Caco-2 (cell line): ENCODE results near the gene ESPNL. TPM values are rescaled to one million over a fixed set of nuclear protein-coding genes. Genes with fewer than 3 reads are reported as not detected.

Experiments used
- BruUV-seq: library from RNA; stranded (reverse); fragments of 400-500 nt; replicated peaks from 2 replicates; lab custom pipeline; 2021; lab: Mats Ljungman, UMichigan
- CTCF ChIA-PET: fragments of 300-600 bp; sonication (Branson Sonifier 250); formaldehyde crosslinking; loops from one replicate; lab custom pipeline; 2022; ENCODE audit warnings: antibody characterized with exemption; lab: Charles Lee
- POLR2A ChIA-PET: fragments of 300-600 bp; sonication (Branson Sonifier 250); formaldehyde crosslinking; loops from one replicate; lab custom pipeline; 2022; ENCODE audit warnings: antibody characterized with exemption; lab: Charles Lee
- DNase-seq, 2 experiments: peaks; one replicate each; pipeline versions ENCODE4 v3.0.0 to v3.0.0-alpha.2; 2020 to 2022
- H3K27me3 ChIP-seq: replicated peaks from 2 replicates; pipeline ENCODE4 v1.6.0; 2011; ENCODE audit warnings: low read length; ENCODE audit not compliant: control insufficient read depth, insufficient read depth
- H3K36me3 ChIP-seq: 2 replicates; pipeline ENCODE4 v1.5.1; 2011; ENCODE audit warnings: low read length; ENCODE audit not compliant: control insufficient read depth, insufficient read depth
- H3K4me1 ChIP-seq: fragments of 250-450 bp; sonication (Bioruptor Pico); 2 replicates; pipeline ENCODE4 v1.5.1; 2020; ENCODE audit warnings: mild to moderate bottlenecking
- H3K4me3 ChIP-seq: 2 replicates; pipeline ENCODE4 v1.5.1; 2011; ENCODE audit warnings: low read depth, mild to moderate bottlenecking, control low read depth, low read length
- H3K9me3 ChIP-seq: fragments of 250-450 bp; sonication (Bioruptor Pico); 2 replicates; pipeline ENCODE4 v1.5.1; 2020; ENCODE audit warnings: mild to moderate bottlenecking, moderate library complexity
- H3K27ac Mint-ChIP-seq: one replicate; pipeline ENCODE4 v1.8.0; 2022; ENCODE audit warnings: mixed read lengths; ENCODE audit not compliant: unreplicated experiment
- H3K27me3 Mint-ChIP-seq: one replicate; pipeline ENCODE4 v1.8.0; 2022; ENCODE audit warnings: mixed read lengths; ENCODE audit not compliant: insufficient read depth, unreplicated experiment
- H3K36me3 Mint-ChIP-seq: one replicate; pipeline ENCODE4 v1.8.0; 2022; ENCODE audit warnings: mild to moderate bottlenecking, mixed read lengths; ENCODE audit not compliant: insufficient read depth, unreplicated experiment
- H3K4me1 Mint-ChIP-seq: one replicate; pipeline ENCODE4 v1.8.0; 2022; ENCODE audit warnings: low read depth, mixed read lengths; ENCODE audit not compliant: unreplicated experiment
- H3K4me3 Mint-ChIP-seq: one replicate; pipeline ENCODE4 v1.8.0; 2022; ENCODE audit warnings: mild to moderate bottlenecking, moderate library complexity, mixed read lengths; ENCODE audit not compliant: unreplicated experiment
- H3K9me3 Mint-ChIP-seq: one replicate; pipeline ENCODE4 v1.8.0; 2022; ENCODE audit warnings: mixed read lengths; ENCODE audit not compliant: unreplicated experiment
- intact Hi-C: fragments of 100-400 bp; cut with micrococcal nuclease; formaldehyde crosslinking; loops from one replicate; pipeline ENCODE4 v1.10.0; 2022; ENCODE audit not compliant: unreplicated experiment
- total RNA-seq: library from RNA; stranded (reverse); gene quantifications from 2 replicates; pipeline ENCODE4 v1.2.3, GENCODE V29; 2022
- TF ChIP-seq, protein P1 (sequence below), 2 experiments: fragments of 200-600 bp in 1 of 2; IDR thresholded peaks; 1 replicate in 1 of 2; 2 replicates in 1 of 2; pipeline versions ENCODE4 v1.5.1 to v1.8.0; 2011 to 2022; ENCODE audit warnings: antibody characterized with exemption in 1 of 2, control low read depth in 1 of 2, inconsistent platforms in 1 of 2, low read depth in 1 of 2, low read length in 1 of 2, mild to moderate bottlenecking in 1 of 2, moderate library complexity in 1 of 2; ENCODE audit not compliant: insufficient read depth in 1 of 2, severe bottlenecking in 1 of 2, unreplicated experiment in 1 of 2

Gene ESPNL
- total RNA-seq, 1 experiment from 2014 or later: not detected

DNA sequence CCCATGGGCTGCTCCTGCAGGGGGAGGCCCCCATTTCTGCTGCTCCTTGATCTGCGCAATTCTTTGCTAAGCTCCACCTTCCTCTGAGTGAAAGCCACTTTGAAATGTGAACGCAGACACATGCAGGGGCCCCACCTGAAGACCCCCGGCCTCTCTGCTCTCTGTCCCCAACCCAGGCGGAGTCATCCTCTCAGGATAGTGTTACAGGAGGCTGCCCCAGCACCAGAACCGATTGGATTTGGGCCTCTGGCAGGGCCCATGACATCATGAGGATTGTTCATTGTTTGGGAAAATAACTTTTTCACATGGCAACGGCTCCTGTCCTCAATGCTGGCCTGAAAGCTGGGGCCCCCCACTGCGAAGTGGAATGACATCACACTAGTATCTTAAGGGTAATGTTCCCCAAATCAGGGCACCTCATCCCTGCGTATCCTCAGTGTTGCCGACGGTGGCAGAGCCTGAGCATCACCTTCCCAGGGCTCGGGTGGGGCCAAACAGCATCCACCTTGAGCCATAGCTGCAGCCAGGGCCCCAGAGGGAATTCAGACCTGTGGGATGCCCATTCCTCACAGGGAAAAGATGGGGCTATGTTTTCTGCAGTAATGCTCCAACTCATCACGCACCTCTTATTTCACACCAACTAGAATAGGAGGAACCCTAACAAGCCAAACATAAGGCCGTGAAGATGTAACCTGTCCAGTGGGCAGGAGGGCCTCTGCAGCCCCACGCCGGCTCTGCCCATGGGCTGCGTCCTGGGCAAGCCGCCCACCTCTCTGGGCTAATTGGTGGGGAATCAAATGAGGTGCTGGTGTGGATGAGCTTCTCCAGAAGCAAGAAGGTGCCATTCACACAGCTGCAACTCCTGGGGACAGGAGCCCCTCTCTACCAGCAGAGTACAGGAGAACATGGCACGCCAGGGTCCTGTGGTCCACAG, 55.9 kb downstream of the ESPNL start:
- CTCF ChIA-PET: no interaction called here
- POLR2A ChIA-PET: no interaction called here
- Mint-ChIP-seq H3K4me3 (no peak overlapping the region), H3K9me3 (no peaks in the 10 kb centered on the region), H3K27me3 (no peaks in the 10 kb centered on the region), H3K4me1 (no peaks in the 10 kb centered on the region), H3K36me3 (peaks cover 4% of the 10 kb centered on the region), H3K27ac (no peak overlapping the region)
- no peaks in the 10 kb centered on the region for H3K9me3 ChIP-seq
- intact Hi-C loops: loop anchor here (10.0 kb wide), 1 partner anchor 301 kb away; the partner anchor contains the start of gene RAMP1
- H3K4me1 ChIP-seq: no peaks in the 10 kb centered on the region
- DNase-seq: no peak
- TF ChIP-seq, protein P1, sequence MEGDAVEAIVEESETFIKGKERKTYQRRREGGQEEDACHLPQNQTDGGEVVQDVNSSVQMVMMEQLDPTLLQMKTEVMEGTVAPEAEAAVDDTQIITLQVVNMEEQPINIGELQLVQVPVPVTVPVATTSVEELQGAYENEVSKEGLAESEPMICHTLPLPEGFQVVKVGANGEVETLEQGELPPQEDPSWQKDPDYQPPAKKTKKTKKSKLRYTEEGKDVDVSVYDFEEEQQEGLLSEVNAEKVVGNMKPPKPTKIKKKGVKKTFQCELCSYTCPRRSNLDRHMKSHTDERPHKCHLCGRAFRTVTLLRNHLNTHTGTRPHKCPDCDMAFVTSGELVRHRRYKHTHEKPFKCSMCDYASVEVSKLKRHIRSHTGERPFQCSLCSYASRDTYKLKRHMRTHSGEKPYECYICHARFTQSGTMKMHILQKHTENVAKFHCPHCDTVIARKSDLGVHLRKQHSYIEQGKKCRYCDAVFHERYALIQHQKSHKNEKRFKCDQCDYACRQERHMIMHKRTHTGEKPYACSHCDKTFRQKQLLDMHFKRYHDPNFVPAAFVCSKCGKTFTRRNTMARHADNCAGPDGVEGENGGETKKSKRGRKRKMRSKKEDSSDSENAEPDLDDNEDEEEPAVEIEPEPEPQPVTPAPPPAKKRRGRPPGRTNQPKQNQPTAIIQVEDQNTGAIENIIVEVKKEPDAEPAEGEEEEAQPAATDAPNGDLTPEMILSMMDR (IDR thresholded peaks at IDR 0.05; ENCODE audit: insufficient read depth in 1 of 2, low read depth in 1 of 2, low read length in 1 of 2, severe bottlenecking in 1 of 2, unreplicated experiment in 1 of 2): no peak
- no TSS peak for BruUV-seq
- H3K27me3 ChIP-seq: no peaks in the 10 kb centered on the region
- no peaks in the 10 kb centered on the region for H3K36me3 ChIP-seq
- no peak overlapping the region for H3K4me3 ChIP-seq

DNA sequence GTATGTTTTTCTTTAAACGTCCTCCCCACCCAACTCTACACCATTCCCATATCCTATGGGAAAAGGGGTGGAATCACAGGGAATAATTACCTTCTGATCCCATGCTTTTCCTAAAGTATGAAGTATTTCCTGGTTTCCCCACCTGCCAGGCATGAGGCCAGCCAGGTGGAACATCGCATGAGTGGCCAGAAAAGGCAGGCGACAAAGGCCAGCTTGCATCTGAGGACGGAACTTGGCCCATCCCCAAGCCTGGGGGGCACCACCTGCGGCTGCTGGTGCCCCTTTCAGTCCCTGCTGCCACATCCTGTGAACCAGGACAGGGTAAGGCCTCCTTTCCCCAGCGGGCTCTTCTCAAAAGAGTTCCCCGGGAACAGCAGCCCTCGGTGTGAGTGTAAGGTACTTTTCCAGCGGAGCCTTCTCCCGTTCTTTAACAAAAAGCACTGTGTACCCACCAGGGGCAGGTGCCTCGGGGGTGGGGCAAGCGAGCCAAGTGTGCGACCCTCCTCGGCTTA, 57.4 kb downstream of the ESPNL start:
- intact Hi-C loops: loop anchor here (10.0 kb wide), 1 partner anchor 303 kb away; the partner anchor contains the start of gene RAMP1
- no TSS peak for BruUV-seq
- Mint-ChIP-seq H3K36me3 (peaks cover 4% of the 10 kb centered on the region), H3K9me3 (no peaks in the 10 kb centered on the region), H3K27ac (no peak overlapping the region), H3K4me3 (no peak overlapping the region), H3K27me3 (no peaks in the 10 kb centered on the region), H3K4me1 (no peaks in the 10 kb centered on the region)
- no peaks in the 10 kb centered on the region for H3K36me3 ChIP-seq
- H3K4me1 ChIP-seq: no peaks in the 10 kb centered on the region
- TF ChIP-seq, protein P1 (IDR thresholded peaks at IDR 0.05; ENCODE audit: insufficient read depth in 1 of 2, low read depth in 1 of 2, low read length in 1 of 2, severe bottlenecking in 1 of 2, unreplicated experiment in 1 of 2): no peak
- no peak overlapping the region for H3K4me3 ChIP-seq
- ChIA-PET CTCF (no interaction called here), POLR2A (no interaction called here)
- DNase-seq: peak in 1 of 2 experiments; percentile 23
- H3K9me3 ChIP-seq: no peaks in the 10 kb centered on the region
- H3K27me3 ChIP-seq: no peaks in the 10 kb centered on the region

DNA sequence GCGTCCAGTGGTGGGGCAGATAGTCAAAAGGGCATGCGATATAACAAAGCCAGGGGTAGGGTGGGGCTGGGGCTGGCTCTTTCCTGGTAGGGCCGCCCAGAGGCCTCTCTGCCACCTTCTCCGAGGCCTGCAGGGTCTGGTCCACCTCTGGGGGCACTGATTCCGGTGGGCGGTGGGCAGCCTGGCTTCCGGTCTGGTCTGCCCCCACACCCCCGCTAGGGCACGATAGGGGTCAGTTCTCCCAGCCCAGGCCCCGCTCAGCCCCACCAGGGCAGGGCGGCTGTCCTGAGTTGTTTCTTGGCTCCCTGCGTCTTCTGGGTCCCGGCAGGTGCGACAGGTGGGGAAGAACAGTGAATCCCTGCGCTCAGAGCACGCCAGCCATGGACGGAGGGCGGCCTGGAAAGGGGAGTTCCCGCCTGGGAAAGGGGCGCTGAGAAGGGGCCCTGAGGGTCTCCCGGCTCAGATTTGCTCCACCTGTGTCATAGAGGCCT, 57.9 kb downstream of the ESPNL start:
- H3K4me3 Mint-ChIP-seq: no peak overlapping the region
- peaks cover 4% of the 10 kb centered on the region for H3K36me3 Mint-ChIP-seq
- TF ChIP-seq, protein P1 (IDR thresholded peaks at IDR 0.05; ENCODE audit: insufficient read depth in 1 of 2, low read depth in 1 of 2, low read length in 1 of 2, severe bottlenecking in 1 of 2, unreplicated experiment in 1 of 2): no peak
- H3K27me3 Mint-ChIP-seq: no peaks in the 10 kb centered on the region
- peak in 1 of 2 experiments; percentile 19 for DNase-seq
- intact Hi-C loops: loop anchor here (10.0 kb wide), 1 partner anchor 303 kb away; the partner anchor contains the start of gene RAMP1
- Histone ChIP-seq H3K4me3 (no peak overlapping the region), H3K4me1 (no peaks in the 10 kb centered on the region), H3K36me3 (no peaks in the 10 kb centered on the region), H3K9me3 (no peaks in the 10 kb centered on the region), H3K27me3 (no peaks in the 10 kb centered on the region)
- no peaks in the 10 kb centered on the region for H3K9me3 Mint-ChIP-seq
- no TSS peak for BruUV-seq
- no peak overlapping the region for H3K27ac Mint-ChIP-seq
- no peaks in the 10 kb centered on the region for H3K4me1 Mint-ChIP-seq
- ChIA-PET CTCF (no interaction called here), POLR2A (no interaction called here)
